ENCODE measurements around the gene NMNAT2. TPM values are rescaled to one million over a fixed set of nuclear protein-coding genes. Genes with fewer than 3 reads are reported as not detected.

The NMNAT2 gene
- total and polyA plus RNA-seq, 2 of the 8 experiments (the other 6 are each of a cell fraction or from before 2014, with no cell fraction given), result 6.5 to 20.9 TPM

DNA sequence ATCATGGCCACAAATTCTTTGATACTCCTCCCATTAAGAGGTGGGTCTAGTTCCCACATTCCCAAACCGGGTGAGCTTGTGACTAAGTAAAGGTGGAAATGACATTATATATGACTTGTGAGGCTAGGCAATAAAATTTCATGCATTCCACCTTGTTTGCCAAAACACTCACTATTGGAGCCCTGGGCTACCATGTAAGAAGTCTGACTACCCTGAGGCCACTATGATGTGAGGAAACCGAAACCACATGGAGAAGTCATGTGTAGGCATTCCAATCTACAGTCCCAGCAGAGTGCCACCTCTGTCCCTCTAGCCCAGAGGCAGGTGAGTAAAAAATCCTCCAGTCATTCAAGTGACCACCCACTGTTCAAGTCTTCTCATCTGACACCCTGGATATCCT lies 36.2 kb upstream of the NMNAT2 start (continued):
- TF ChIP-seq RXRA (IDR thresholded peaks at IDR 0.05; ENCODE audit: insufficient read depth, low read depth, low read length), result no peak
- TF ChIP-seq CHD1 (IDR thresholded peaks at IDR 0.05; ENCODE audit: low read depth, low read length), result no peak
- TF ChIP-seq JUND (IDR thresholded peaks at IDR 0.05; ENCODE audit: low read length), result no peak
